ENCODE measurements around the gene CCT3. TPM values are rescaled to one million over a fixed set of nuclear protein-coding genes. Genes with fewer than 3 reads are reported as not detected.

Gene CCT3
- total RNA-seq, 1 experiment from 2014 or later, result 451 TPM

DNA sequence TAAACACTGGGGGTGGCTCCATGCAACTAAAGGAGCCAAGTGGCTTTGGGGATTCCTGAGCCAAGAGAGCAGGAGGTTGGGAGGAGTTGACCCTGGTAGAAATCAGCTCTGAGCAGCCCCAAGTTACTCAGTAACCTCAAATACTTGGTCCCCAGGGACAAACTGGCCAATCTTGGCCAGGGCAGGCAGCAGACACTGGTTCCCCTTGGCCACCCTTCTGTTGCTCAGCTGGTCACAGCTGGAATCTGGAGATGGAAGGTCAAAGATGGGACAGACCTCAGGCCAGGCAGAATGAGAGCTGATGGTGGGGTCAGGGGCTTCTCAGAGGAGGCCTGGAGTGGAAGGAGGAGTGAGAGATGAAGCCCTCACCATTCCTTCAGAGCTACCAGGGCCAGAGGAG, 27.7 kb upstream of the CCT3 start:
- Histone ChIP-seq H3K36me3 (ENCODE audit: control insufficient read depth, insufficient read depth, low read length) (no peaks in the 10 kb centered on the region; the same call in 1 of the 2 replicates), H3K27me3 (ENCODE audit: control insufficient read depth, insufficient read depth, low read length) (no peaks in the 10 kb centered on the region), H3K9me3 (ENCODE audit: control insufficient read depth, insufficient read depth, low read depth, low read length) (no peaks in the 10 kb centered on the region), H3K4me1 (ENCODE audit: control insufficient read depth, insufficient read depth, low read length) (peaks cover 5% of the 10 kb centered on the region; the same call in 1 of the 2 replicates), H3K4me3 (ENCODE audit: low read depth in 2 of 2, low read length in 2 of 2) (no peak overlapping the region), H3K27ac (ENCODE audit: low read length) (no peak overlapping the region)
- no peak for DNase-seq (ENCODE audit: low read depth, low spot score)
- in situ Hi-C loops (cut with HindIII; ENCODE audit: low pct_unique_long_range_greater_than_20kb, low sequenced_read_pairs), result no loop called here
- BruUV-seq (replicated peaks), result no TSS peak
- TF ChIP-seq REST (IDR thresholded peaks at IDR 0.05; ENCODE audit: insufficient read depth in 1 of 2, low read depth in 2 of 2, low read length in 1 of 2) (no peak), POLR2AphosphoS5 (IDR thresholded peaks at IDR 0.05; ENCODE audit: low read depth, low read length) (no peak), SIN3A (IDR thresholded peaks at IDR 0.05; ENCODE audit: borderline replicate concordance, insufficient read depth, low read depth, low read length) (no peak), TCF7L2 (IDR thresholded peaks at IDR 0.05; ENCODE audit: low read depth, low read length) (no peak)
- TF ChIP-seq, protein P1, sequence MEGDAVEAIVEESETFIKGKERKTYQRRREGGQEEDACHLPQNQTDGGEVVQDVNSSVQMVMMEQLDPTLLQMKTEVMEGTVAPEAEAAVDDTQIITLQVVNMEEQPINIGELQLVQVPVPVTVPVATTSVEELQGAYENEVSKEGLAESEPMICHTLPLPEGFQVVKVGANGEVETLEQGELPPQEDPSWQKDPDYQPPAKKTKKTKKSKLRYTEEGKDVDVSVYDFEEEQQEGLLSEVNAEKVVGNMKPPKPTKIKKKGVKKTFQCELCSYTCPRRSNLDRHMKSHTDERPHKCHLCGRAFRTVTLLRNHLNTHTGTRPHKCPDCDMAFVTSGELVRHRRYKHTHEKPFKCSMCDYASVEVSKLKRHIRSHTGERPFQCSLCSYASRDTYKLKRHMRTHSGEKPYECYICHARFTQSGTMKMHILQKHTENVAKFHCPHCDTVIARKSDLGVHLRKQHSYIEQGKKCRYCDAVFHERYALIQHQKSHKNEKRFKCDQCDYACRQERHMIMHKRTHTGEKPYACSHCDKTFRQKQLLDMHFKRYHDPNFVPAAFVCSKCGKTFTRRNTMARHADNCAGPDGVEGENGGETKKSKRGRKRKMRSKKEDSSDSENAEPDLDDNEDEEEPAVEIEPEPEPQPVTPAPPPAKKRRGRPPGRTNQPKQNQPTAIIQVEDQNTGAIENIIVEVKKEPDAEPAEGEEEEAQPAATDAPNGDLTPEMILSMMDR (IDR thresholded peaks at IDR 0.05), result no peak
- CTCF ChIA-PET, result interaction anchor here (0.8 kb wide), 1 partner anchor 31 kb away, joined by 3 read pairs; no protein-coding TSS in a partner anchor
- no peak for ATAC-seq
- intact Hi-C loops (cut with micrococcal nuclease; ENCODE audit: unreplicated experiment), result no loop called here
- POLR2A ChIA-PET, result interaction anchor here (0.6 kb wide), 1 partner anchor 135 kb away, joined by 4 read pairs; the partner anchor contains the start of gene MEF2D

DNA sequence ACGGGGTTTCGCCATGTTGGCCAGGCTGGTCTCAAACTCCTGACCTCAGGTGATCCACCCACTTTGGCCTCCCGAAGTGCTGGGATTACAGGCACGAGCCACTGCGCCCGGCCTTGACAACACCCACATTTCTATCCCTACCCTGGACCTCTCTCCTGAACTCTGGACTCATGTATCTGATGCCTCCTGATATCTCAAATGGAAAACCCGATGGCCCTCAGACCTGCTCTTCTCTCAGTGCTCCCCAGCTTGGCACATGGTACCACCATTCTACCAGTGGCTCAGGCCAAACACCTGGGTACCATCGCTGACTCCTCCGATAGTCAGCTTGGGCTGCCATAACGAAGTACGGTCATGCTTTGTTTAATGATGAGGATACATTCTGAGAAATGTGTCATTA, 22.4 kb upstream of the CCT3 start:
- TF ChIP-seq REST (IDR thresholded peaks at IDR 0.05; ENCODE audit: insufficient read depth in 1 of 2, low read depth in 2 of 2, low read length in 1 of 2) (no peak), TCF7L2 (IDR thresholded peaks at IDR 0.05; ENCODE audit: low read depth, low read length) (no peak), SIN3A (IDR thresholded peaks at IDR 0.05; ENCODE audit: borderline replicate concordance, insufficient read depth, low read depth, low read length) (no peak), POLR2AphosphoS5 (IDR thresholded peaks at IDR 0.05; ENCODE audit: low read depth, low read length) (no peak)
- TF ChIP-seq, protein P1 (IDR thresholded peaks at IDR 0.05), result no peak
- no peaks in the 10 kb centered on the region for H3K27me3 ChIP-seq (ENCODE audit: control insufficient read depth, insufficient read depth, low read length)
- H3K9me3 ChIP-seq (ENCODE audit: control insufficient read depth, insufficient read depth, low read depth, low read length), result no peaks in the 10 kb centered on the region
- intact Hi-C loops (cut with micrococcal nuclease; ENCODE audit: unreplicated experiment), result no loop called here
- ATAC-seq (no peak), DNase-seq (ENCODE audit: low read depth, low spot score) (no peak)
- ChIA-PET POLR2A (no interaction called here), CTCF (no interaction called here)
- in situ Hi-C loops (cut with HindIII; ENCODE audit: low pct_unique_long_range_greater_than_20kb, low sequenced_read_pairs), result no loop called here
- H3K36me3 ChIP-seq (ENCODE audit: control insufficient read depth, insufficient read depth, low read length), result no peaks in the 10 kb centered on the region
- H3K4me1 ChIP-seq (ENCODE audit: control insufficient read depth, insufficient read depth, low read length), result no peaks in the 10 kb centered on the region
- no TSS peak for BruUV-seq (replicated peaks)
- H3K27ac ChIP-seq (ENCODE audit: low read length), result no peak overlapping the region
- H3K4me3 ChIP-seq (ENCODE audit: low read depth in 2 of 2, low read length in 2 of 2), result no peak overlapping the region

All from Panc1 (cell line).